ENCODE measurements around the gene CYB561D2.

CYB561D2 gene

DNA sequence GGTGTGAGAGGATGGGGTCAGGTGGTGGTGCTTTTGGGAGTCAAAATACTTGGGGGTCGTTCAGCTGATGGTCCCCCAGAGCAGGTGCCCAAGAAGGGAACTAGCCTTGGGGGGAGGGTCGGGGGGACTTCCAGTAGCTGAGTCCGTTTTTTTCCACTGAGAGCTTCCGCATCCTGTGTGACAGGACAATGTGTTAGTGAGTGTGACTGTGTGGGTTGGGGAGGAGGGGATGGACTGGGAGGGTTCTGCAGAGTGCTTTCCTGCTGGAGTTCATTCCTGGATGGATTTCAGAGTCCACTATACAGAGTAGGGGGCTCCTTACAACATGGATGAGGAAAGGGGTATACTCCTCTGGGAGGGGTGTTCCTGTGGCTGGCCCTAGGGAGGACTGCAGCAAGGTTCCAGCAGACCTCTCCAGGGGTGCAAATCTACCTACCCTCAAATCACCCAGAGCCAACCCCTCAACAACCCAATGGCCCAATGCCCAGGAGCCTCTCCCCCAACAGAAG is 27.5 kb upstream of the CYB561D2 start:
- peak in 4 of 51 donors; percentile 16 to 33 (median 20) for DNase-seq

DNA sequence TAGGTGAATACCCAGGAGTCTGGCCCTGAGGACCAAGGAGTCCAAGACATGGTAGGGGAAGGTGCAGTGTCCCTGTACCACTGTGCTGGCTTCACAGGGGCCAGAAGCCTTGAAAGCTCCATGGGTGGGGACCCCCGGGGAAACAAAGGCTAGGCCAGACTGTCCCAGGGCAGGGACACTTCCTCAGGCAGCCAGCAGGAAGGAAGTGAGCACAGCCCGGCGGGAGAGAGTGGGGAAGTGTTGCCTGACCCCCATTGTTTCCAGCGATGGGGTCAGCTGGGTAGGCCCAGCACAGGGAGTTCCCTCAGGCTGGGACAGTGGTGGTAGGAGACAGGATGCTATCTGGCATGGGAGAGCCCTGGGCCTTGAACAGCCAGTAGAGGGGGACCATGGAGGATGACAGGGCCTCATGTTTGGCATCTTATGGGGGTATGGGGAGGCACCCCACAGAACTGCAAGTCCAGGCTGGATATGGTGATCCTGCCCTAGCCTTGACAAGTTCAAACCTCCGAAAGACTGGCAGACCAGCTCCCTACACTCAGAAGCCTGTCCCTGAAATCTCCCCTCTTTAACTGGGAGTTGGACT is 27.0 kb upstream of the CYB561D2 start:
- DNase-seq: peak in 1 of 51 donors; percentile 10

GRCh38 chr3:50324351-50325112 is 26.1 kb upstream of the CYB561D2 start:
- DNase-seq: peak in 33 of 51 donors; percentile 11 to 72 (median 49)

DNA sequence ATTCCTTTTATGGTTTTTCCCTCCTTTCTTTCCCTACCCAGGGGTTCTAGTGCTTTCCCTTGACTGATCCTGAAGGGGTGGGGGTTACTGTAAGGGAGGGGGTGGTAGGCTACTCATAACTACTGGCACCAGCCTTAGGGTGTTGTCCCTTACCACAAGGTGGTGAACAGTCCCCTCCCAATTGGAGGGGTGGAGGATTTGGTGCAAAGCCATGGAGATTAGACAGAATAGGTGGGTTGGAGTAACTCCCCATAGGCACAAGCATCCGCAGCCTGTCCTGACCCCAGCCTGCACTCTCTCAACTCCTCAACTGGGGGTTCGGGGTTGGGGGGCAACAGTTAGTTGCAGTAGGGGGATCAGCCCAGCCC is 25.6 kb upstream of the CYB561D2 start:
- no peak for DNase-seq

- DNase-seq: no peak
Measured at GRCh38 chr3:50325497-50326181, 25.0 kb upstream of the CYB561D2 start.

GRCh38 chr3:50326182-50326541 is 24.5 kb upstream of the CYB561D2 start:
- no peak for DNase-seq

DNA sequence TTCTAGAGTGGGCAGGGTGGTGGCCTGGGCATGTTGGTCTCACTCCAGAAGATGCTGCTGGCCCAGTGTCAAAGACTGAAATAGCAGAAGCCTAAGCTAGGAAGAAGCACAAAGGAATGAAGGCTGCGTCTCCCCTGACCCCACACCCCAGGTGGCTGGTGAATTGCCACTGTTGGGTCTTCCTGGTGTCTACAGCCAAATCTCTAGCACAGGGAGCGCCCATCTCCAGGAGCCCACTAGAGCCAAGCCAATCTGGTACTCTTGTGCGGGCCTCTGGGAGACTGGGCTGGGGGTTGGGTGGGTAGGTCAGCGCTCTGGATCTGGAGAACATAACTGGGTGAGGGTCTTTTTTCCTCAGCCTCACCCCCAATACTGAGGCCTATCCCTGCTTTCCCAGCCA is 23.5 kb upstream of the CYB561D2 start:
- no peak for DNase-seq

GRCh38 chr3:50327943-50328691 is 22.5 kb upstream of the CYB561D2 start, which contains the start of gene TUSC2:
Gene TUSC2 (minus strand): TSS chr3:50328223. CDS start chr3:50328099, 124 bp downstream.
- peak; percentile 58 to 98 (median 93) for DNase-seq

- no peak for DNase-seq
Measured at GRCh38 chr3:50330330-50330729, 20.3 kb upstream of the CYB561D2 start.

- no peak for DNase-seq
Measured at GRCh38 chr3:50331364-50331907, 19.2 kb upstream of the CYB561D2 start.

- no peak for DNase-seq
Measured at GRCh38 chr3:50333744-50334328, 16.8 kb upstream of the CYB561D2 start.

DNA sequence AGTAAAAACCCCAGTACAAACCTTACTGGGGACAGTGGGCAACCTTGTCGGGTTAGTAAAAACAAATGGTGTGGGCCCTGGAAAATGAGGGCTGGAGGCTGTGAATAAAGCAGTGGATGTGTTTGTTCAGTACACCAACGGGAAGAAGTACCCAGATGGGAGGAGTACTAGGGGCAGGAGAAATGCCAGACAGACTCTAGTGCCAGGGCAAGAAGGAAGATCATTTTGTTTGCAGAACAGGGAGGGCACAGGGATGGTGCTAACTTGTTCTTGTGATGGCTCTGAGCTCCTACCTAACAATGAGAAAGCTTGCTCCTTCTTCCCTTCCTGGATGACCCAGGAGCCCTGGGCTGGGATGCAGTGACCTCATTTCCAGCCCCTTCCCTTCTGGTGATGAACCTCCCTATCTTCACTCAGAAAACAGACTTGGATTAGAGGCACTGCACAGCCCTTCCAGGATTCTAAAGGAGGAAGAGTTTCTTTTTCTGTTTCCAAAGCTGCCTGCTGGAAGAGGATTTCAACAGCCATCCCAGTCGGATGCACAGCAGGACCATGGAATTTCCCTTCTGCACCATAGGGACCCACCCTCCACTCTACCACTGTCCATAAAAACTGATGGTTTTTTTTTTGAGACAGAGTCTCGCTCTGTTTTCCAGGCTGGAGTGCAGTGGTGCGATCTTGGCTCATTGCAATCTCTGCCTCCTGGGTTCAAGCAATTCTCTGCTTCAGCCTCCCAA is 16.2 kb upstream of the CYB561D2 start:
- no peak for DNase-seq

GRCh38 chr3:50336452-50337174 is 14.0 kb upstream of the CYB561D2 start:
- peak in 1 of 51 donors; percentile 52 for DNase-seq

- peak; percentile 73 to 99 (median 96) for DNase-seq
Measured at GRCh38 chr3:50337175-50337861, 13.3 kb upstream of the CYB561D2 start.

- DNase-seq: no peak
Measured at GRCh38 chr3:50338965-50339364, 11.7 kb upstream of the CYB561D2 start.

- DNase-seq: no peak
Measured at GRCh38 chr3:50339485-50340146, 11.0 kb upstream of the CYB561D2 start.

- no peak for DNase-seq
Measured at GRCh38 chr3:50340147-50340447, 10.6 kb upstream of the CYB561D2 start.
